DOHH2 (cell line): ENCODE data around the gene PYGB.

ENCODE experiments used
- H3F3A ChIP-seq: fragments of 200-600 bp; sonication (generic), shearing (Covaris generic); 2 replicates; pipeline ENCODE4 v1.6.0; 2016; ENCODE audit warnings: antibody characterized with exemption, mild to moderate bottlenecking; ENCODE audit not compliant: control insufficient read depth, insufficient read depth
- H3K27ac ChIP-seq: fragments of 200-600 bp; sonication (generic); 2 replicates; pipeline ENCODE4 v1.5.1; 2014; ENCODE audit warnings: low read depth, mild to moderate bottlenecking, low read length, moderate library complexity
- H3K27me3 ChIP-seq: fragments of 200-600 bp; sonication (generic); 2 replicates; pipeline ENCODE4 v1.6.1; 2014; ENCODE audit warnings: mild to moderate bottlenecking, low read length, mixed read lengths; ENCODE audit not compliant: control insufficient read depth
- H3K36me3 ChIP-seq: fragments of 200-600 bp; sonication (generic); 2 replicates; pipeline ENCODE4 v1.6.1; 2014; ENCODE audit warnings: mild to moderate bottlenecking, low read length, moderate library complexity, mixed read lengths; ENCODE audit not compliant: control insufficient read depth
- H3K4me1 ChIP-seq: fragments of 200-600 bp; sonication (generic); 2 replicates; pipeline ENCODE4 v1.6.1; 2014; ENCODE audit warnings: mild to moderate bottlenecking, low read length, mixed read lengths; ENCODE audit not compliant: control insufficient read depth
- H3K4me2 ChIP-seq: fragments of 200-600 bp; sonication (generic); 2 replicates; pipeline ENCODE4 v1.6.0; 2014; ENCODE audit warnings: mild to moderate bottlenecking, low read length, moderate library complexity
- H3K4me3 ChIP-seq: fragments of 200-600 bp; sonication (generic); 2 replicates; pipeline ENCODE4 v1.5.1; 2014; ENCODE audit warnings: mild to moderate bottlenecking, low read length, mixed read lengths
- H3K79me2 ChIP-seq: fragments of 200-600 bp; sonication (generic); 2 replicates; pipeline ENCODE4 v1.6.1; 2014; ENCODE audit warnings: mild to moderate bottlenecking, low read length, mixed read lengths; ENCODE audit not compliant: control insufficient read depth
- H3K9me2 ChIP-seq: fragments of 200-600 bp; sonication (generic); replicated peaks from 2 replicates; pipeline ENCODE4 v1.6.1; 2014; ENCODE audit warnings: mild to moderate bottlenecking, low read length, mixed read lengths; ENCODE audit not compliant: control insufficient read depth
- H3K9me3 ChIP-seq: fragments of 200-600 bp; sonication (generic); 2 replicates; pipeline ENCODE4 v1.6.1; 2014; ENCODE audit warnings: antibody characterized with exemption, low read length, mixed read lengths; ENCODE audit not compliant: control insufficient read depth, insufficient read depth
- H4K20me1 ChIP-seq: fragments of 200-600 bp; sonication (generic); 2 replicates; pipeline ENCODE4 v1.6.0; 2014; ENCODE audit warnings: low read depth, mild to moderate bottlenecking, antibody characterized with exemption, low read length, moderate library complexity; ENCODE audit not compliant: control insufficient read depth, insufficient read depth
- EZH2phosphoT487 ChIP-seq: fragments of 200-600 bp; sonication (generic); IDR thresholded peaks from 2 replicates; pipeline ENCODE4 v1.6.1; 2017; ENCODE audit warnings: borderline replicate concordance, mild to moderate bottlenecking, antibody characterized with exemption, low read length, moderate library complexity, mixed read lengths
- TF ChIP-seq, protein P1 (sequence below): fragments of 200-600 bp; sonication (generic); IDR thresholded peaks from one replicate; pipeline ENCODE4 v1.5.1; 2014; ENCODE audit warnings: antibody characterized with exemption, mild to moderate bottlenecking, low read depth, low read length; ENCODE audit not compliant: poor library complexity, severe bottlenecking

The PYGB gene

DNA sequence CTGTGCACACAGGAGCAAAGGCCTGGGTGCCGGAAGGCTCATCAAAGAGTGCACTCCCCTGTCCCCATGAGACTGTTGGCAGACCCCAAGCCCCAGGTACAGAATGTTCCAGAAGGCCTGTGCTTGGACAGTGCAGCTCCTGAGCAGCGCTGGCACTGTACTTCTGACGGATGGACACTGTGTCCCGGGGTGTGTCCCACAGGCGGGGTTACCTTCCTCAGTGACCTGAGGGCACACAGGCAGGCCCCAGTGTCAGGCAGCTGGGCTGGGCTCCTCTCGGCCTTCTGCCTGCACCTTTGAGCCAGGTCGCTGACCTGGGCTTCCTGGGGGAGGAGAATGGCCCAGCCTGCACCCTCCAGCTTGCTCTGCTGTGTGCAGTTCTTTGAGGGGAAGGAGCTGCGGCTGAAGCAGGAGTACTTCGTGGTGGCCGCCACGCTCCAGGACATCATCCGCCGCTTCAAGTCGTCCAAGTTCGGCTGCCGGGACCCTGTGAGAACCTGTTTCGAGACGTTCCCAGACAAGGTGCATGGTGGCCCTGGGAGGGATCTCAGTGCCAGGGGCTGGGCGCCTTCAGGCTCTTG is 30.1 kb downstream of the PYGB start:
- no peaks in the 10 kb centered on the region for H3K9me2 ChIP-seq
- no peak overlapping the region for H3K4me3 ChIP-seq
- no peaks in the 10 kb centered on the region for H3F3A ChIP-seq
- peaks cover 34% of the 10 kb centered on the region for H3K4me1 ChIP-seq
- H3K27me3 ChIP-seq, result no peaks in the 10 kb centered on the region
- no peaks in the 10 kb centered on the region for H3K9me3 ChIP-seq
- peaks cover 11% of the 10 kb centered on the region for H3K36me3 ChIP-seq
- no peak overlapping the region for H3K4me2 ChIP-seq
- H3K27ac ChIP-seq, result no peak overlapping the region
- H4K20me1 ChIP-seq, result peaks cover 22% of the 10 kb centered on the region
- no peaks in the 10 kb centered on the region for H3K79me2 ChIP-seq
- no peak for TF ChIP-seq EZH2phosphoT487

DNA sequence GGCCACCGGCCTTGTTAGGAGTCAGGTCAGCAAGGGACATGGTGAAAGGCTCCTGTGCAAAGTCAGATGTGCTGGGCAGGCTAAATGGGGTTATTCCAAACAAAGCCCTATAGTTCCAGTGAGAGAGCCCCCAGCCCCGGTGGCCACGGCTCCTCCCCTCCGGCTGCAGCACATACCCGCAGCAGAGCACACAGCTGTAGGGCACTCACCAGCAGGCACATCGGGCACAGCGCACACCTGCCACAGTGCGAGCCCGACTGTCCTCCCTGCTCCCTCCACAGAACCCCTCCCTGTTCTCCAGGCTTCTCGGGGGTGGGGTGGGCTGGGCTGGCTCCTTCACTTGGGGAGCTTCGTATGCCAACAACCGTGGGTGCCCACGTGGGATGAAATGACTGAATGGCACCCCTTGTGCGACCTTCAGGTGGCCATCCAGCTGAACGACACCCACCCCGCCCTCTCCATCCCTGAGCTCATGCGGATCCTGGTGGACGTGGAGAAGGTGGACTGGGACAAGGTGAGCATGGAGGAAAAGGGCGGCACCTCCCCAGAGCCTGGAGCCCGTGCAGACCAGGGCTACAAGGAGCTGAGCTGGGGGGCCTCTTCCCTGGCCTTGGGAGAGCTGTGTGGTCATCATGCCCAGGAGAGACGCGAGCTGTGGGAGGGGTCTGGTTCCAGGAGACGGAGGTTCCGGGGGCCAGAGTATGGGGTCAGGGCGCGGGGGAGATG is 30.9 kb downstream of the PYGB start:
- no peaks in the 10 kb centered on the region for H3F3A ChIP-seq
- H3K9me2 ChIP-seq, result no peaks in the 10 kb centered on the region
- H3K9me3 ChIP-seq, result no peaks in the 10 kb centered on the region
- no peak overlapping the region for H3K27ac ChIP-seq
- H3K4me2 ChIP-seq, result no peak overlapping the region
- peaks cover 34% of the 10 kb centered on the region for H3K4me1 ChIP-seq
- H3K27me3 ChIP-seq, result no peaks in the 10 kb centered on the region
- no peak overlapping the region for H3K4me3 ChIP-seq
- H3K79me2 ChIP-seq, result no peaks in the 10 kb centered on the region
- TF ChIP-seq EZH2phosphoT487, result no peak
- TF ChIP-seq, protein P1, sequence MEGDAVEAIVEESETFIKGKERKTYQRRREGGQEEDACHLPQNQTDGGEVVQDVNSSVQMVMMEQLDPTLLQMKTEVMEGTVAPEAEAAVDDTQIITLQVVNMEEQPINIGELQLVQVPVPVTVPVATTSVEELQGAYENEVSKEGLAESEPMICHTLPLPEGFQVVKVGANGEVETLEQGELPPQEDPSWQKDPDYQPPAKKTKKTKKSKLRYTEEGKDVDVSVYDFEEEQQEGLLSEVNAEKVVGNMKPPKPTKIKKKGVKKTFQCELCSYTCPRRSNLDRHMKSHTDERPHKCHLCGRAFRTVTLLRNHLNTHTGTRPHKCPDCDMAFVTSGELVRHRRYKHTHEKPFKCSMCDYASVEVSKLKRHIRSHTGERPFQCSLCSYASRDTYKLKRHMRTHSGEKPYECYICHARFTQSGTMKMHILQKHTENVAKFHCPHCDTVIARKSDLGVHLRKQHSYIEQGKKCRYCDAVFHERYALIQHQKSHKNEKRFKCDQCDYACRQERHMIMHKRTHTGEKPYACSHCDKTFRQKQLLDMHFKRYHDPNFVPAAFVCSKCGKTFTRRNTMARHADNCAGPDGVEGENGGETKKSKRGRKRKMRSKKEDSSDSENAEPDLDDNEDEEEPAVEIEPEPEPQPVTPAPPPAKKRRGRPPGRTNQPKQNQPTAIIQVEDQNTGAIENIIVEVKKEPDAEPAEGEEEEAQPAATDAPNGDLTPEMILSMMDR, result no peak
- peaks cover 11% of the 10 kb centered on the region for H3K36me3 ChIP-seq
- peaks cover 22% of the 10 kb centered on the region for H4K20me1 ChIP-seq

DNA sequence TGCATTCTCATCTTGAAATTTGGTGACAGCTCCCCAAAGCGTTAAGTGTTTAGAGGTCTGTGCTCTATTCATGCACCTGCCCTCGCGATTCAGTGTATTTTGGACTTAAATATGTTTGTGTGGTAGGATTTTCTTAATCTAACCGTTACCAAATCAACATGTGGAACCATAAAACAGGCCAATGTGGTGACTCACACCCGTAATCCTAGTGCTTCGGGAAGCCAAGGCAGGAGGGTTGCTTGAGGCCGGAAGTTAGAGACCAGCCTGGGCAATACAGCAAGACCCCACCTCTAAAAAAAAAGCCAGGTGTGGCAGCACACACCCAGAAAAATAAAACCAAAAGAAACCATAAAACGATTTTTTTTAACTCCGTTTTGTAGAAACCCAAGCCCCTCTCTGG is 31.5 kb downstream of the PYGB start:
- no peak for TF ChIP-seq EZH2phosphoT487
- TF ChIP-seq, protein P1, result no peak
- Histone ChIP-seq H3K9me2 (no peaks in the 10 kb centered on the region), H3F3A (no peaks in the 10 kb centered on the region), H4K20me1 (peaks cover 22% of the 10 kb centered on the region), H3K79me2 (no peaks in the 10 kb centered on the region), H3K27ac (no peak overlapping the region), H3K36me3 (peaks cover 17% of the 10 kb centered on the region), H3K4me1 (peaks cover 34% of the 10 kb centered on the region), H3K9me3 (no peaks in the 10 kb centered on the region), H3K4me3 (no peak overlapping the region), H3K27me3 (no peaks in the 10 kb centered on the region), H3K4me2 (no peak overlapping the region)

DNA sequence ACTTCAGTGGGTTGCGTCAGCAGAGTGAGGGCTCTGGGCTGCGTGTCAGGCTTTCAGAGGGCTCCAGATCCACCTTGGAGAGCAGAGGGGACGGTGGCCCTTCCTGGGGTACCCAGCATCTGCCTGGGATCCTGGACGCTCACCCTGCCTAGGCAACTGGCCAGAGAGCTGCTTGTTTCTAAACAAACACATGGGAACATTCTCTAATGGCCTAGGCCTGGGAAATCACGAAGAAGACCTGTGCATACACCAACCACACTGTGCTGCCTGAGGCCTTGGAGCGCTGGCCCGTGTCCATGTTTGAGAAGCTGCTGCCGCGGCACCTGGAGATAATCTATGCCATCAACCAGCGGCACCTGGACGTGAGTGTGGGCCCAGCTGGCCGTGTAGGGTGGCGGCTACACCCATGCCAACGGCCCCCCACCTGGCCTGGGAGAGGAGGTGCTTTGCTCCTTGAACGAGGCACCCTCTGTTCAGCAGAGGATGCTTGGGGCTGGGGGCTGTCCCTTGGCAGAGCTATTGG is 32.2 kb downstream of the PYGB start:
- Histone ChIP-seq H3K27ac (no peak overlapping the region), H3K4me3 (no peak overlapping the region), H4K20me1 (peaks cover 22% of the 10 kb centered on the region), H3K36me3 (peaks cover 17% of the 10 kb centered on the region), H3K9me3 (no peaks in the 10 kb centered on the region), H3K9me2 (no peaks in the 10 kb centered on the region), H3K27me3 (no peaks in the 10 kb centered on the region), H3K79me2 (no peaks in the 10 kb centered on the region), H3F3A (no peaks in the 10 kb centered on the region), H3K4me2 (no peak overlapping the region), H3K4me1 (peaks cover 34% of the 10 kb centered on the region)
- no peak for TF ChIP-seq EZH2phosphoT487
- TF ChIP-seq, protein P1, result no peak
